ENCODE measurements around the gene CTNNA2. TPM values are rescaled to one million over a fixed set of nuclear protein-coding genes. Genes with fewer than 3 reads are reported as not detected.

Gene CTNNA2
- total and polyA plus RNA-seq, 7 donors, result 0.03 to 0.36 (median 0.17) TPM; not detected in 4

- 19 to 20% (median 19%) methylated on average over 5 of the region's 5 CpGs for whole genome bisulfite sequencing, 3 donors
- intact Hi-C loops (cut with DNase I), result no loop called here
- TF ChIP-seq, protein P1, sequence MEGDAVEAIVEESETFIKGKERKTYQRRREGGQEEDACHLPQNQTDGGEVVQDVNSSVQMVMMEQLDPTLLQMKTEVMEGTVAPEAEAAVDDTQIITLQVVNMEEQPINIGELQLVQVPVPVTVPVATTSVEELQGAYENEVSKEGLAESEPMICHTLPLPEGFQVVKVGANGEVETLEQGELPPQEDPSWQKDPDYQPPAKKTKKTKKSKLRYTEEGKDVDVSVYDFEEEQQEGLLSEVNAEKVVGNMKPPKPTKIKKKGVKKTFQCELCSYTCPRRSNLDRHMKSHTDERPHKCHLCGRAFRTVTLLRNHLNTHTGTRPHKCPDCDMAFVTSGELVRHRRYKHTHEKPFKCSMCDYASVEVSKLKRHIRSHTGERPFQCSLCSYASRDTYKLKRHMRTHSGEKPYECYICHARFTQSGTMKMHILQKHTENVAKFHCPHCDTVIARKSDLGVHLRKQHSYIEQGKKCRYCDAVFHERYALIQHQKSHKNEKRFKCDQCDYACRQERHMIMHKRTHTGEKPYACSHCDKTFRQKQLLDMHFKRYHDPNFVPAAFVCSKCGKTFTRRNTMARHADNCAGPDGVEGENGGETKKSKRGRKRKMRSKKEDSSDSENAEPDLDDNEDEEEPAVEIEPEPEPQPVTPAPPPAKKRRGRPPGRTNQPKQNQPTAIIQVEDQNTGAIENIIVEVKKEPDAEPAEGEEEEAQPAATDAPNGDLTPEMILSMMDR (IDR thresholded peaks at IDR 0.05), result no peak
Observed at GRCh38 chr2:79935046-79935732, 422.3 kb downstream of the CTNNA2 start.

DNA sequence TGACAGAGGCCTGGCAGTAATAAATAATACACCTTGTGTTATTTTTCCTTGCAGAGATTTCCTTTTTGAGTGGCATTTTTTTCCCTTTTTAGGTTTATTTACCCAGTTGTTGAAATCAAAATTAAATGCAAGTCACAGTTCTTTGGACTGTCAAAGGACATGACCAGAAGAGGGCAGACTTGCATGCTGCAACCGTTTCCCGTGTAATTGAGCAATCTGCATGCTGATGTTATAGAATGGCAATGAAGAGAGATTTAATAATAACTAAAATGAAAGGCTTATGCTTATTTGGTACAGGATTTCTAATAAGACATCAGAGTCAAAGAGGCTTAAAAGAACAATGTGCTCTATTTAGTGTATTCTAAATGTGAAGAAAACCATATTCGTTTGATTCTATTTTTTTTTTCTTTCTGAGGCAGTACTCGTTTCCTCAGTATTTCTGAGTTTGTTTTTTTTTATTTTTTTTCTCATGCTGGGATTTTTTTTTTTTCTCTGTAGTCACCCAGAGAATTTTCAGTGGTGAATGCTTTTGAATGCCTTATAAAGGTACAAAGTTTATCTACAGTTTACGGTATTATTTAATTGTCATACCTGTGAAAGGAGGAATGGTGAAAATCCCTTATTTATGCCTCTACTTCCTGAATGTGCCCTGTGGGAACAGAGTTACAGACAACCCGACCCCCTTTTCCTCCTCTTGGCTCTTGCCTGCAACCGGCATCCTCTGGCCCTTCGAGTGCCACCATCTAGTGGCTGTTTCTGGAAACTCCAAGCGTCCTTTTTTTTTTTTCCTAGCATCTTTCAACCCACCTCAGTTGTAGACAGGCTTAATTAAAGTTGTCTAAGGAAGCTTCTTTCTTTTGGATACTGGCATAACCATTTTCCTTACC is 423.2 kb downstream of the CTNNA2 start:
- WGBS, 3 donors, result 2 to 4% (median 4%) methylated on average over 9 of the region's 9 CpGs
- no peaks in the 10 kb centered on the region for H3K4me1 ChIP-seq
- intact Hi-C loops (cut with DNase I), result no loop called here
- TF ChIP-seq, protein P1 (IDR thresholded peaks at IDR 0.05), result peak; percentile 48
- H3K27me3 ChIP-seq (ENCODE audit: insufficient read depth in 3 of 3, low read length in 2 of 3), result no peaks in the 10 kb centered on the region
- ATAC-seq (peak; percentile 68 to 96 (median 80)), DNase-seq (no peak)
- H3K27ac ChIP-seq, result no peak overlapping the region
- no peaks in the 10 kb centered on the region for H3K9me3 ChIP-seq
- H3K4me3 ChIP-seq, result peak overlapping the region; percentile 25
- no peaks in the 10 kb centered on the region for H3K36me3 ChIP-seq (ENCODE audit: insufficient read depth in 1 of 2, low read depth in 1 of 2)

More at GRCh38 chr2:79935046-79935732, 422.3 kb downstream of the CTNNA2 start:
- Histone ChIP-seq H3K36me3 (ENCODE audit: insufficient read depth in 1 of 2, low read depth in 1 of 2) (no peaks in the 10 kb centered on the region), H3K4me3 (peak overlapping the region; percentile 25), H3K27me3 (ENCODE audit: insufficient read depth in 3 of 3, low read length in 2 of 3) (no peaks in the 10 kb centered on the region), H3K9me3 (no peaks in the 10 kb centered on the region), H3K4me1 (no peaks in the 10 kb centered on the region), H3K27ac (no peak overlapping the region)
- DNase-seq (no peak), ATAC-seq (peak in 3 of 4 donors; percentile 44 to 82 (median 73))

- 90 to 93% (median 92%) methylated on average over 3 of the region's 3 CpGs for WGBS, 3 donors
- H3K4me3 ChIP-seq, result no peak overlapping the region
Observed at GRCh38 chr2:79936715-79937114, 423.9 kb downstream of the CTNNA2 start.

GRCh38 chr2:79938648-79939047 is 425.8 kb downstream of the CTNNA2 start:
- TF ChIP-seq, protein P1 (IDR thresholded peaks at IDR 0.05), result no peak
- intact Hi-C loops (cut with DNase I), result no loop called here
- Histone ChIP-seq H3K4me1 (no peaks in the 10 kb centered on the region), H3K36me3 (ENCODE audit: insufficient read depth in 1 of 2, low read depth in 1 of 2) (no peaks in the 10 kb centered on the region), H3K4me3 (no peak overlapping the region), H3K27ac (no peak overlapping the region), H3K27me3 (ENCODE audit: insufficient read depth in 3 of 3, low read length in 2 of 3) (no peaks in the 10 kb centered on the region), H3K9me3 (no peaks in the 10 kb centered on the region)
- WGBS, 3 donors, result 60 to 75% (median 73%) methylated on average over 1 of the region's 1 CpG
- ATAC-seq (no peak), DNase-seq (no peak)

More at GRCh38 chr2:79936715-79937114, 423.9 kb downstream of the CTNNA2 start:
- TF ChIP-seq, protein P1 (IDR thresholded peaks at IDR 0.05), result no peak
- intact Hi-C loops (cut with DNase I), result no loop called here
- Histone ChIP-seq H3K9me3 (no peaks in the 10 kb centered on the region), H3K4me1 (no peaks in the 10 kb centered on the region), H3K27ac (no peak overlapping the region), H3K36me3 (ENCODE audit: insufficient read depth in 1 of 2, low read depth in 1 of 2) (no peaks in the 10 kb centered on the region), H3K27me3 (ENCODE audit: insufficient read depth in 3 of 3, low read length in 2 of 3) (no peaks in the 10 kb centered on the region)
- DNase-seq (no peak), ATAC-seq (no peak)
